HuH-7.5 (cell line): ENCODE measurements around the gene MRPL38.
A peak's percentile ranks its signal among the peaks of the same experiment; 100 is the strongest.
"Not testable (repeated sequence)": the region's sequence is repeated elsewhere in the genome, so short reads cannot be mapped to it uniquely, and the experiment has no call there.

Experiments
- DNase-seq: peaks from one replicate; pipeline ENCODE4 v3.0.0; 2011; ENCODE audit warnings: low spot score

Gene MRPL38

GRCh38 chr17:75896415-75897159 lies 8.1 kb downstream of the MRPL38 start, which contains the start of gene TRIM65:
TRIM65 (minus strand) TSS chr17:75896951; CDS start chr17:75896937, 14 bp downstream.
- DNase-seq, result peak; percentile 75

GRCh38 chr17:75895370-75896155 lies 9.1 kb downstream of the MRPL38 start:
- DNase-seq, result no peak

- no peak for DNase-seq
Measured at GRCh38 chr17:75894049-75894733, 10.5 kb downstream of the MRPL38 start.

- no peak for DNase-seq
Measured at GRCh38 chr17:75893305-75894048, 11.2 kb downstream of the MRPL38 start.

GRCh38 chr17:75892556-75893224 lies 12.0 kb downstream of the MRPL38 start:
- DNase-seq, result no peak

- no peak for DNase-seq
Measured at GRCh38 chr17:75891605-75892555, 12.8 kb downstream of the MRPL38 start.

- DNase-seq, result no peak
Measured at GRCh38 chr17:75891022-75891604, 13.6 kb downstream of the MRPL38 start.

GRCh38 chr17:75889454-75889853 lies 15.2 kb downstream of the MRPL38 start:
- DNase-seq, result no peak

GRCh38 chr17:75888484-75888883 lies 16.2 kb downstream of the MRPL38 start:
- no peak for DNase-seq

GRCh38 chr17:75885860-75886259 lies 18.8 kb downstream of the MRPL38 start:
- not testable (repeated sequence) for DNase-seq

- no peak for DNase-seq
Measured at GRCh38 chr17:75885431-75885830, 19.3 kb downstream of the MRPL38 start.

GRCh38 chr17:75881678-75882454 lies 22.8 kb downstream of the MRPL38 start:
- DNase-seq, result no peak

GRCh38 chr17:75880266-75880665 lies 24.4 kb downstream of the MRPL38 start:
- no peak for DNase-seq

- DNase-seq, result peak; percentile 65
Measured at GRCh38 chr17:75878174-75878998, 26.3 kb downstream of the MRPL38 start, which contains the start of gene TRIM47. TRIM47 (minus strand) TSS chr17:75878581; CDS start chr17:75878548, 33 bp downstream.

GRCh38 chr17:75877752-75878173 lies 26.9 kb downstream of the MRPL38 start:
- DNase-seq, result peak; percentile 76

- DNase-seq, result no peak
Measured at GRCh38 chr17:75876938-75877751, 27.5 kb downstream of the MRPL38 start.
